Osteocyte (in vitro differentiated cells): ENCODE measurements around the gene CRAT. TPM values are rescaled to one million over a fixed set of nuclear protein-coding genes. Genes with fewer than 3 reads are reported as not detected.

Experiments used
- DNase-seq: peaks from one replicate; pipeline ENCODE4 v3.0.0; 2021; ENCODE audit warnings: mixed read lengths; ENCODE audit not compliant: unreplicated experiment; ENCODE audit errors: extremely low spot score
- H3K27ac Mint-ChIP-seq: one replicate; pipeline ENCODE4 v1.8.0; 2021; ENCODE audit warnings: mild to moderate bottlenecking, mixed read lengths; ENCODE audit not compliant: unreplicated experiment
- H3K27me3 Mint-ChIP-seq: one replicate; pipeline ENCODE4 v1.8.0; 2021; ENCODE audit warnings: mixed read lengths; ENCODE audit not compliant: unreplicated experiment
- H3K36me3 Mint-ChIP-seq: one replicate; pipeline ENCODE4 v1.8.0; 2021; ENCODE audit warnings: mixed read lengths; ENCODE audit not compliant: unreplicated experiment
- H3K4me1 Mint-ChIP-seq: one replicate; pipeline ENCODE4 v1.8.0; 2021; ENCODE audit warnings: mixed read lengths; ENCODE audit not compliant: unreplicated experiment
- H3K4me3 Mint-ChIP-seq: one replicate; pipeline ENCODE4 v1.8.0; 2021; ENCODE audit warnings: mild to moderate bottlenecking, moderate library complexity, mixed read lengths; ENCODE audit not compliant: unreplicated experiment
- H3K9me3 Mint-ChIP-seq: one replicate; pipeline ENCODE4 v1.8.0; 2021; ENCODE audit warnings: mixed read lengths; ENCODE audit not compliant: unreplicated experiment
- total RNA-seq: library from RNA; stranded (reverse); gene quantifications from 2 replicates; pipeline ENCODE4 v1.2.1, GENCODE V29; 2021
- TF ChIP-seq, protein P1 (sequence below): fragments of 200-600 bp; sonication (generic); IDR thresholded peaks from 2 replicates; pipeline ENCODE4 v1.5.0; 2021; ENCODE audit warnings: antibody characterized with exemption, mild to moderate bottlenecking, moderate library complexity

CRAT gene
- total RNA-seq, 1 donor from 2014 or later: 55.1 TPM

DNA sequence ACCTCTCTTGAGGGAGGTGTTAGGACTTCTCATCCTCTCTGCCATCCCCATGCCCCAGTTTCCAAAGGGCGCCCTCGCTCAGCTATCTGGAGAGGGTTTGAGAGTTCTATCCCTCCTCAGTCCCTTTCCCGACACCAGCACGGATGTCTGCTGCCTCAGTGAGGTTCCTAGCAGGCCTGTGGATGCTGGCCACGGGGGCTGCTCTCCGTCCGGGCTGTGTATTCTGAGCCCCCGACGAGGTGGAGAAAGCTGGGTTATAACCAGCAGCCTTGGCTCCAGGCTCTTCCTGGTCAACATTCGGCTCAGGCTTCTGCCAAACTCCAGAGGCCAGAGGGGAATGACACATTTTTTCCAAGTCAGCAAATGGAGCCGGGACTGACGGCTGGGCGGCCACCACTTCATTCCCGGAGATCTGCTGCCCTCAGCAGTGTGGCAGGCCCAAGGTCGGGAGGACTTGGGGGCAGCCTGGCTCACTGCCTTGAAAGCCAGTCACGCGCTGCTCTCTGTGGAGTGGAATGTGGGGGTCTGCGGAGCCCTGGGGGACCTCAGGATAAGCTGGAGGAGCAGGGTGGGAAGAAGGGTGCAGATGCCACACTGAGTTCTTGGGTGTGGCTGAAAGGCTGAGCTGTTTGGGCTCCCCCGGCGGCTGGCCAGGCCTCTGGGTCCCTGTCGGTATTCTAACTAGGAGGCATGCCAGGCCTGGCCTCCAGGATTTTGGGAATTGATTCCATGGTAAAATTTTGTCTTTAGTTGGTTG is 28.1 kb upstream of the CRAT start:
- TF ChIP-seq, protein P1, sequence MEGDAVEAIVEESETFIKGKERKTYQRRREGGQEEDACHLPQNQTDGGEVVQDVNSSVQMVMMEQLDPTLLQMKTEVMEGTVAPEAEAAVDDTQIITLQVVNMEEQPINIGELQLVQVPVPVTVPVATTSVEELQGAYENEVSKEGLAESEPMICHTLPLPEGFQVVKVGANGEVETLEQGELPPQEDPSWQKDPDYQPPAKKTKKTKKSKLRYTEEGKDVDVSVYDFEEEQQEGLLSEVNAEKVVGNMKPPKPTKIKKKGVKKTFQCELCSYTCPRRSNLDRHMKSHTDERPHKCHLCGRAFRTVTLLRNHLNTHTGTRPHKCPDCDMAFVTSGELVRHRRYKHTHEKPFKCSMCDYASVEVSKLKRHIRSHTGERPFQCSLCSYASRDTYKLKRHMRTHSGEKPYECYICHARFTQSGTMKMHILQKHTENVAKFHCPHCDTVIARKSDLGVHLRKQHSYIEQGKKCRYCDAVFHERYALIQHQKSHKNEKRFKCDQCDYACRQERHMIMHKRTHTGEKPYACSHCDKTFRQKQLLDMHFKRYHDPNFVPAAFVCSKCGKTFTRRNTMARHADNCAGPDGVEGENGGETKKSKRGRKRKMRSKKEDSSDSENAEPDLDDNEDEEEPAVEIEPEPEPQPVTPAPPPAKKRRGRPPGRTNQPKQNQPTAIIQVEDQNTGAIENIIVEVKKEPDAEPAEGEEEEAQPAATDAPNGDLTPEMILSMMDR: no peak
- DNase-seq: peak; percentile 92
- peak overlapping the region; percentile 74 for H3K4me3 Mint-ChIP-seq
- H3K27me3 Mint-ChIP-seq: no peaks in the 10 kb centered on the region
- peaks cover 64% of the 10 kb centered on the region for H3K4me1 Mint-ChIP-seq
- no peaks in the 10 kb centered on the region for H3K9me3 Mint-ChIP-seq
- peaks cover 7% of the 10 kb centered on the region for H3K36me3 Mint-ChIP-seq
- peak overlapping the region; percentile 100 for H3K27ac Mint-ChIP-seq

DNA sequence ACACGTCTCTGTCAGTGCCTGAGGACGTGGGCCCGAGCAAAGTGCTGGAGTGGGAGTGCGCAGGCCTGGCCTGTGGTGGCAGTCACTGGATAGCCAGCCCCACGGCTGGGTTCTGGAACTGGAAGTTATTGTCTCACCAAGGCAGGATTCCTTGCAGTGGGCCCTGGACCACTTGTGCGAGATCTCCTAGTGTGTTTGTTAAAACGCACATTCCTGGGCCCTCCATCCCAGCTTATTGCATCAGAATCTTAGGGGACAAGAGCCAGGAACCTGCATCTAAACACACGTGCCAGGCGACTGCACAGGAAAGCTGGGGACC is 27.5 kb upstream of the CRAT start:
- no peak for DNase-seq
- peaks cover 65% of the 10 kb centered on the region for H3K4me1 Mint-ChIP-seq
- H3K4me3 Mint-ChIP-seq: no peak overlapping the region

DNA sequence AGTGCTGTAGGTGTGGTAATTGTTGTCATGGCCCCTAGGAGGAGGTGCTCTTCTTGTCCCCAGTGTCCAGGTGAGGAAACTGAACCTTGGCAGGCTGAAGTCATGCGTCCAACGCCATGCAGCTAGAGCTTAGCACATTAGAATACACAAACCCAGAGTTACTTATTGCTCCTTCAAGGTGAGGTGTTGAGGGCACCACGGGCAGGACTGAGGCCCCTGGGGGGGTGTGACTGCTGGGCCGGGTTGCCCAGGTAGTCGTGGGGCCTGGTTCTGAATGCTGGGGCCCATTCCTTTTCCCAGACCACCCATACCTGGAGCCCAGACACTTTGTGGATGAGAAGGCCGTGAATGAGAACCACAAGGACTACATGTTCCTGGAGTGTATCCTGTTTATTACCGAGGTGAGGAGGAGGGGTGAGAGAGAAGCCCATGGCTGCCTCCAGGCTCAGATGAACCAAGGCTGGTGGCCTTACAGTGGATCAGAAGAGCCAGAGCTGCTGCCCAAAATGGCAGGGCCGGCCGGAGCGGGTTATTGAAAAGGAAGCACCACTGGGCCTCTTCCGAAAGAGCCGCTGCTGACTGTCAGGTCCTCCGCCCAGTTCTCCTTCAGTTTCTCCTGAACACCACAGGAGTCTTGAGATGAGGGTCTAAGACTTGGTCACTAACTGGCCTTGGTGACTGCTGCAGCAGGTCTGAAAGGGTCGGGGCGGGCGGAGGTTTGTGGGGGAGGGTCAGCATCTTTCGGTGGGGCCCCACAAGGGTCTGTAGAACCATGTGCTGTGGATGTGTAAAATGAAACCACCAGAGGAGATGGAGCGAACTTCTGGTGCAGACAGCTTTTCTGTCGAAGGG is 26.9 kb upstream of the CRAT start:
- no peaks in the 10 kb centered on the region for H3K9me3 Mint-ChIP-seq
- peak overlapping the region; percentile 100 for H3K27ac Mint-ChIP-seq
- H3K4me3 Mint-ChIP-seq: no peak overlapping the region
- TF ChIP-seq, protein P1: no peak
- peaks cover 63% of the 10 kb centered on the region for H3K4me1 Mint-ChIP-seq
- H3K36me3 Mint-ChIP-seq: peaks cover 9% of the 10 kb centered on the region
- DNase-seq: no peak
- no peaks in the 10 kb centered on the region for H3K27me3 Mint-ChIP-seq

More for the DNA sequence above, 27.5 kb upstream of the CRAT start:
- Mint-ChIP-seq H3K27ac (peak overlapping the region; percentile 100), H3K9me3 (no peaks in the 10 kb centered on the region), H3K36me3 (peaks cover 9% of the 10 kb centered on the region), H3K27me3 (no peaks in the 10 kb centered on the region)
- TF ChIP-seq, protein P1: no peak

DNA sequence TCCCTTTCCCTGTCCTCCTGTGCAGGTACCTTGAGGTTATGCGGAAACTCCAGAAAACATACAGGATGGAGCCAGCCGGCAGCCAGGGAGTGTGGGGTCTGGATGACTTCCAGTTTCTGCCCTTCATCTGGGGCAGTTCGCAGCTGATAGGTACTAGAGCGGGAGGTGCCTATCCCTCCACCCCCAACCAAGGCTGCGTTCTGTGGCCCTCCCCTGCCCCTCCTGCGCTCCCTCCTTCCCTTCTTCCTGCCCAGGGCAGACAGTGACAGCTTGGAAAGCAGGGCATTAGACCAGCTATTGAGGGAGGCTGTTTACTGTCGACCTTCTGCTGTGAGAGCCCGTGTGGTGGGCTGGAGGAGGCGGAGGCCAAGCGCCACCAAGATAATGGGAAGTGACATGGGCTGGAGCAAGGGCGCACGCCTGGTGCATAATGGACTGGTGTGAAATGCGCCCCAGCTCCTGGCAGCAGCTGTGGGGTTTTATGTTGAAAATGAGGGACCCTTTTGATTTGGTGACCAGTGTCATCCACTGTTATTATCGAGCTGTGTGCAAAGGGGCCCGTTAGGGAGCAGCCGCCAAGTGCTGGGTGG is 25.9 kb upstream of the CRAT start:
- no peaks in the 10 kb centered on the region for H3K9me3 Mint-ChIP-seq
- H3K4me1 Mint-ChIP-seq: peaks cover 59% of the 10 kb centered on the region
- H3K27me3 Mint-ChIP-seq: no peaks in the 10 kb centered on the region
- H3K4me3 Mint-ChIP-seq: no peak overlapping the region
- peak overlapping the region; percentile 100 for H3K27ac Mint-ChIP-seq
- no peak for DNase-seq
- H3K36me3 Mint-ChIP-seq: peaks cover 13% of the 10 kb centered on the region
- TF ChIP-seq, protein P1: no peak

DNA sequence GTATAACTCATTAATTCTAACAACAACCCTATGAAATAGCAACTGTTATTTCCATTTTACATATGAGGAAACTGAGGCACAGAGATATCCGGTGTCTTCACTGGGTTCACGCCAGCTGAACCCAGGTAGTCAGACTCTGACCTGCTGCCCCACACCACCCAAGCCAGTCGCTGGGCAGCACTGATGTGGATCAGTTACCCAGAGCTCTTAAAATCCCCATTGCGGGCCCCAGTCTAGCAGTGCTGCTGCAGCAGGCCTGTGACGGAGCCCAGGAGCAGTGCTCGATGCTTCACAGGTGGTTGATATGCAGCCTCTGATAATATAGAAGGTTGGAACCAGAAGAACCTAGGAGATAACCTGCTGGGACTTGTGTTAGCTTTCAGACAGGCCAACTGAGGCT is 24.9 kb upstream of the CRAT start:
- H3K27ac Mint-ChIP-seq: no peak overlapping the region
- H3K4me1 Mint-ChIP-seq: peaks cover 49% of the 10 kb centered on the region
- H3K9me3 Mint-ChIP-seq: no peaks in the 10 kb centered on the region
- no peaks in the 10 kb centered on the region for H3K27me3 Mint-ChIP-seq
- no peak overlapping the region for H3K4me3 Mint-ChIP-seq
- DNase-seq: no peak
- peaks cover 18% of the 10 kb centered on the region for H3K36me3 Mint-ChIP-seq
- TF ChIP-seq, protein P1: no peak
